Measurements from ENCODE around the gene SGCE.
"Not testable (repeated sequence)": the region's sequence is repeated elsewhere in the genome, so short reads cannot be mapped to it uniquely, and the experiment has no call there.

SGCE gene

GRCh38 chr7:94655848-94656657 lies at the start of gene SGCE:
Gene SGCE, minus strand, starts transcription at chr7:94656133. Its CDS starts 35 bp downstream, at chr7:94656098.
- no peak for DNase-seq (ENCODE audit: low read depth)

- DNase-seq (ENCODE audit: low read depth), result not testable (repeated sequence)
Measured at GRCh38 chr7:94705155-94706021, 49.5 kb upstream of the SGCE start.

GRCh38 chr7:94701555-94701973 lies 45.6 kb upstream of the SGCE start:
- DNase-seq (ENCODE audit: low read depth), result no peak

GRCh38 chr7:94700926-94701554 lies 45.1 kb upstream of the SGCE start:
- DNase-seq (ENCODE audit: low read depth), result no peak

- DNase-seq (ENCODE audit: low read depth), result no peak
Measured at GRCh38 chr7:94698275-94698674, 42.3 kb upstream of the SGCE start.

GRCh38 chr7:94697035-94697974 lies 41.4 kb upstream of the SGCE start:
- DNase-seq (ENCODE audit: low read depth), result no peak

GRCh38 chr7:94687810-94688209 lies 31.9 kb upstream of the SGCE start:
- no peak for DNase-seq (ENCODE audit: low read depth)

GRCh38 chr7:94687076-94687475 lies 31.1 kb upstream of the SGCE start:
- DNase-seq (ENCODE audit: low read depth), result no peak

- no peak for DNase-seq (ENCODE audit: low read depth)
Measured at GRCh38 chr7:94683066-94683465, 27.1 kb upstream of the SGCE start.

GRCh38 chr7:94679358-94679757 lies 23.4 kb upstream of the SGCE start:
- DNase-seq (ENCODE audit: low read depth), result no peak

- DNase-seq (ENCODE audit: low read depth), result no peak
Measured at GRCh38 chr7:94676431-94676830, 20.5 kb upstream of the SGCE start.

GRCh38 chr7:94675356-94675755 lies 19.4 kb upstream of the SGCE start:
- no peak for DNase-seq (ENCODE audit: low read depth)

GRCh38 chr7:94671444-94672235 lies 15.7 kb upstream of the SGCE start:
- DNase-seq (ENCODE audit: low read depth), result no peak

GRCh38 chr7:94669773-94670495 lies 14.0 kb upstream of the SGCE start:
- no peak for DNase-seq (ENCODE audit: low read depth)

GRCh38 chr7:94666879-94667587 lies 11.1 kb upstream of the SGCE start:
- DNase-seq (ENCODE audit: low read depth), result no peak

- no peak for DNase-seq (ENCODE audit: low read depth)
Measured at GRCh38 chr7:94665426-94665825, 9.5 kb upstream of the SGCE start.

- DNase-seq (ENCODE audit: low read depth), result no peak
Measured at GRCh38 chr7:94664023-94664422, 8.1 kb upstream of the SGCE start.

- DNase-seq (ENCODE audit: low read depth), result no peak
Measured at GRCh38 chr7:94662548-94662947, 6.6 kb upstream of the SGCE start.

GRCh38 chr7:94660006-94660405 lies 4.1 kb upstream of the SGCE start:
- no peak for DNase-seq (ENCODE audit: low read depth)

All from CMK (cell line).